Stimulated activated CD8-positive, alpha-beta memory T cell treated with anti-CD3 and anti-CD28 coated beads, Interleukin-12 subunit alpha, Interleukin-12 subunit beta, amount 100 ng/mL, for 1 hour (primary cell): ENCODE data around the gene TENM4.
"Not testable (repeated sequence)": the region's sequence is repeated elsewhere in the genome, so short reads cannot be mapped to it uniquely, and the experiment has no call there.

ENCODE experiments used
- DNase-seq: peaks from one replicate; pipeline ENCODE4 v3.0.0-alpha.2; 2020; ENCODE audit warnings: low read depth

Gene TENM4

DNA sequence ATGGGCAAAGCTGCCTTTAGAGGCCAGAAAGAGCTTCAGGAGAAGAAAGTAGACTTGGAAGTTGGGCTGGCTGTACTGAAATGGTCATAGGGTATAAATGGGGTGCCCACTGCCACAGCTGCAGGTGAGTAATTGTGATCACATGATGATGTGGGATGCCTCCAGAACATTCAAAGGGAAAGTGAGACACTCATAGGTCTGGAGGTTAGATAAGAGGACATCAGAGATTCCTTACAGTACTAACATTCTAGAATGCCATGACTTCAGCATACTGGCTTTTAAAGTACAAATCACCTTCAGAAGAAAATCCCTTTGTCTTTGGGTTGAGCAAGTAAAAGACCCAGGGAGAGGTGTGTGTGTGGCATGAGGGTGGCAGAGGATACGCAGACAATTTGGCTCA is 419.2 kb downstream of the TENM4 start:
- no peak for DNase-seq

DNA sequence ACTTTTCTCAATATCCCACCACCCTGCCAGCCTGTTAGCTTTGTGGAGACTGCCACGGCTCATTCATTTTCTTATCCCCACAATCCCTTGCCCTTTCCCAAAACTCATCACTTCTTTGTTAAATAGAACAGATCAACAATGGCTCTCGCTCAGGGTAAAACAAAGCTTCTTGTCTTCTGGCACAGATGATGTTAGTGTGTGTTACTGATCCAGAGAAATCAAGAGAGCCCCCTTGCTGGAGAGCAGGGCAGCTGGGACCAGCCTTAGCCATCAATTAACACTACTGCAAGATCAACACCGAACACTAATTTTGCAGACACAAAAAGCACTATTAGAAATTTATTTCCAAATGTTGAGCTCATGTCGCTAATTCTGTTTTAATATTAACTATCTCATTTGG is 420.9 kb downstream of the TENM4 start:
- DNase-seq, result no peak

- DNase-seq, result no peak
Observed at GRCh38 chr11:79019277-79019676, 421.6 kb downstream of the TENM4 start.

- DNase-seq, result no peak
Observed at GRCh38 chr11:79018371-79018849, 422.4 kb downstream of the TENM4 start.

DNA sequence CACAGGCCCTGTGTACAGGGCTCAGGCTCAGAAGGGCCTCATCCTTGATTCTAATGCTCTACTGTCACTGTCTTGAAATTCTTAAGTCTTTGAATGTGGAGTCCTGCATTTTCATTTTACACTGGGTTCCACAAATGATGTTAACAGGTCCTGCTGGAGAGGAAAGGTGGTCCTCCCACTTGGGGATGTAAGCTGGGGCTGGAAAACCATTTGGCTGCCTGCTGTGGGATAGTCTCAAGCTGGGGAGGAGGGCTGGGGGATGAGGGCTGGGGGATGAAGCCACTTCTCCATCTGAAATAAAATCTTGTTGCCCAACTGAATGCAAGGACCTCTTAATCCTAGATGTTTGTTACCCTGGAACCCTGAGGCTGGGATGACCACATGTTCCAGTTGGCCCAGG is 423.0 kb downstream of the TENM4 start:
- DNase-seq, result no peak

DNA sequence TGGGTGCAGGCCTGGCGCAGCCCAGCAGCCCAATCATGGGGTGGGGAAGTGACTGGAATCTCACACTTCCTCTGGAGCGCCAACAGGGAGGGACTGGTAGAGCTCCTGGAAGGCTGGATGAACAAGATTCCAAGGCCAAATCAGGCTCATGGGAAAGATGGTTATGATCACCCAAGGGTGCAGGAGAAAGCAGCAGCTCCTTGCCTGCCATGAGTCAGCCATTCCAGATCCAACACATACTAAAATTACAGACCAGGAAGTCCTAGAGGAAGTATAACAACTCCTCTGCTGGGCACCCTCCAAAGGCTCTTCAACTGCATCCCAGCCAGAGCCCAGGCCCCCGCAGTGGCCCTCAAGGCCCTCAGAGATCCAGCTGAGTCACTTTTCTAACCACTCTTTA is 427.3 kb downstream of the TENM4 start:
- no peak for DNase-seq

- no peak for DNase-seq
Observed at GRCh38 chr11:79011357-79011756, 429.5 kb downstream of the TENM4 start.

DNA sequence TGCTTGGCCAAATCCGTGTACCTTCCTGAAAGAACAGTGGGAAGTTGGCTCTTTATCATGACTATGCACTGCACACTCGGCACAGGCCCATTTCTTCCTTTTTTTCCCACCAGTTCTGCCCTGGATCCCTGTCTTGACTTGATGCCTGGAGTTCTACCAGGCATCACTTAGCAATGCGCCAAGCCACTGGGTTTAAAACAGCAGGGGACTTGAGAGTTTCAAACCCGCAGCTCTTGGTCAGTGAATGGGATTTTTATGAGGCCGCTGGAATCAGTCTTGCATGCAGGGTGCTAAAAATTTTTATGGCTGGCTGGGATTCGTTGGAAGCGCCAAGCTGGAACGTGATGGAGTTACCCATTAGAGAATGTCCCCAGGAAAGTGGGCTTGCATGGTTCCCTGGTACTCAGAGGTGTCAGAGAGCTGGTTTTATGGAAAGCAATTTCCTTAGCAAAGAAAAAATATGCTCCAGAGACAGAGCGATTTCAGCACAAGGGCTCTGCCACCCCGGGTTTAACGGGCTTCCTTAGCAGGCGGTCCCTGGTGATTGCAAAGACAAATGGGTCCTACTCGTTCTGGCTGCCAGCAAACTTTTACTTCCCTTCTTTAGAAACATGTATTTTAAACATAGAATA is 432.9 kb downstream of the TENM4 start:
- DNase-seq, result no peak

DNA sequence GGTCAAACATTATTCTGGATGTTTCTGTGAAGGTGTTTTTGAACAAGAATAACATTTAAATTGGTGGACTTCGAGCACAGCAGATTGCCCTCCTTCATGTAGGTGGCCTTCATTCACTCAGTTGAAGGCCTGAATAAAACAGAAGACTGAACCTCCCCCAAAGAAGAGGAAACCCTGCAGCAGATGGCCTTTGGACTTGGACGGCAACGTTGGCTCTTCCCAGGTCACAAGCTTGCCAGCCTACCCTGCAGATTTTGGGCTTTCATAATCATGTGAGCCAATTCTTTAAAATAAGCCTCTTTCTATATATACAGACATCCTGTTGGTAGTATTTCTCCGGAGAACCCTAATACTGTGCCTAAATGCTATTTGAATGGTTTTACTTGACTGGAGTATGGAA is 434.0 kb downstream of the TENM4 start:
- no peak for DNase-seq

GRCh38 chr11:78996007-78996406 is 444.8 kb downstream of the TENM4 start:
- no peak for DNase-seq

- no peak for DNase-seq
Observed at GRCh38 chr11:78995171-78995570, 445.7 kb downstream of the TENM4 start.

GRCh38 chr11:78993802-78994430 is 446.9 kb downstream of the TENM4 start:
- no peak for DNase-seq

DNA sequence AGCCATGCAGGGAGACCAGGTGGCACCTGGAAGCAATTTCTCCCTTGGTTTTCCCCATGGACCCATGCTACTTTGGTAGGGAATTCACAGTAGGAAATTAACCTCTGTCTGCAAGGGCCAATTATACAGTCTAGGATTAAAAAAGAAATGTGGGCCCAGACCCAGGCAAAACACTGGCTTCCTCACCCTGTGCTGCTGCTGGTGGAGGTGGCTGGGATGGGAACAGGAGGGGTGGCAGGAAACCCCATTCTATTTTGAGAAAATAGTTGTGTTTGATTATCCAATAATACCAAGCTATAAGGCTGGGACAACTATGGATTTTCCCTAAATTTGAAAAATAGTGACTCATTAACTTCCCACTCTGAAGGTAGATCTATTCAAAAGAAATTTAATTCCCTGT is 449.1 kb downstream of the TENM4 start:
- no peak for DNase-seq

DNA sequence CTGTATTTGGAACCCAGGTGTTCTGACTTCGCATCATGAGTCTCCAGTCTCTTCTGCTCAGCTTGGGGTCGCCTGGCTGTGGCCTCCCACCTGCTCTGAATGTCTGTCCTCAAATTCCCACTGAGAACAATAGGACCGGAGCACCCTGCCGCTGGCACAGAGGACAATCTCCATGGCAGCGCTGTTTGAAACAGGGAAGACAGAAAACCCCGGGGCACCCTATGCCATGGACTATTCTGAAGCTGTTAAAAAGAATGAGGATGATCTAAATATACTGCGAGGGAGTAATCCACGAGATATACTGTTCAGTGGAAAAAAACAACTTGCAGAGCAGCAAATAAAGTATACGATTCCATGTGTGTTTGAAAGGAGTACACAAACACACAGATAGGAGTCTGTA is 450.6 kb downstream of the TENM4 start:
- no peak for DNase-seq

GRCh38 chr11:78987748-78988147 is 453.1 kb downstream of the TENM4 start:
- no peak for DNase-seq

DNA sequence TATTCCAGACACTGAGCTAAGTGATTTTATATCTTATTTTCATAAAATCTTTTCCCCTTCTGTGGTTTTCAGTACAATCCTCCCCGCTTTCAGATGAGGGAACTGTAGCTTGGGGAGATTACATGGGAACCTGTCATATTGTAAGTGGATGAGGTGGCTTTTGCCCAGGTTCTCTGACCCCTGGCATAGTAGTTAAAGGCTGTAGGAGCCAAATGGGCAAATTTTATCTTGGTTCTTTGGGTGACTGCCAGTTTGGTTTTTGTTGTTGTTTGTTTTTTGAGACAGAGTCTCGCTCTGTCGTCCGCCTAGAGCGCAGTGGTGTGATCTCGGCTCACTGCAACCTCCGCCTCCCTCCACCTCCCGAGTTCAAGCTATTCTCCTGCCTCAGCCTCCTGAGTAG is 454.5 kb downstream of the TENM4 start:
- no peak for DNase-seq

DNA sequence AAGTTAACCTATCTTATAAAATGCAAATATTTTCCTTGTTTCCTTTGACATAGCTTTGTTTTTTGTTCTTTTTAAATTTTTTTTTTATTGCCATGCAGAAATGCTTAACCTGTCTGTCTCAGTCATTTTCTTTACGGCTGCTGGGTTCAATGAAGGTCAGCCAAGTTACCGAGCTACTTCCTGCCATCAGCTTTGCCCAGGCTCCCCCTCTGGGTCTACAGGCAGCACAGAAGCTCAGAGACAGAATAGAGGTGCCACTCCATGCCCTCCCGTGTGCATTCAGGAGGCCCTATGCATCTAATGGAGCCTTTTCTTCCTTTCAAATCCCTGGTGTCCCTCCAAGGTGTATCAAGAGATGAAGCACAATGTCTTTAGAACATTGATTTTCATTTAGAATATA is 455.2 kb downstream of the TENM4 start:
- DNase-seq, result no peak

GRCh38 chr11:78982473-78982872 is 458.4 kb downstream of the TENM4 start:
- no peak for DNase-seq

GRCh38 chr11:78981153-78981552 is 459.7 kb downstream of the TENM4 start:
- no peak for DNase-seq

GRCh38 chr11:78978831-78979230 is 462.0 kb downstream of the TENM4 start:
- no peak for DNase-seq

- not testable (repeated sequence) for DNase-seq
Observed at GRCh38 chr11:78977848-78978247, 463.0 kb downstream of the TENM4 start.

GRCh38 chr11:78977009-78977408 is 463.8 kb downstream of the TENM4 start:
- no peak for DNase-seq

- no peak for DNase-seq
Observed at GRCh38 chr11:78975081-78975480, 465.7 kb downstream of the TENM4 start.

DNA sequence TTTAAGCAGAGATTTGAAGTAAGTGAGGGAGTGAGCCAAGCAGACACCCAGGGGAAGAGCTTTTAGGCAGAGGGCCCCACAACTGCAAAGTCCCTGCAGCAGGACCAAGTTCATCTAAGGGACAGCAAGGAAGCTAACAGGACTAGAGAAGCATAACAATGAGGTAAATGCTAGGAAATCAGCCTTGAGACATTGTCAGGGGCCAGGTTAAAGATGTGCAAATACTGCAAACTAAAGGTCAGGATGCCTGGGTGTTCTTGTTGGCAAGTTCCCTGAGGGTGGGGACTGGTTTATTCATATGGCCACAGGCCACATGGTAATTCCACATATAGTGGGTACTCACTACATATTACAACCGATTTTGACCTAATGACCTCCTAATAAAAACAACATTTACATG is 467.0 kb downstream of the TENM4 start:
- no peak for DNase-seq
